Esophagus mucosa (tissue), 1 donor: ENCODE data around the gene ASIC4. TPM values are rescaled to one million over a fixed set of nuclear protein-coding genes. Genes with fewer than 3 reads are reported as not detected.

Experiments used
- ATAC-seq: fragments of 200-7000 bp; cut with Tn5 transposase; one replicate; pipeline ENCODE4 v1.9.1; 2020
- total RNA-seq: library from RNA; stranded (reverse); gene quantifications from one replicate; pipeline ENCODE4 v1.2.4, GENCODE V29; 2023
- donor health status: DM: yes; HTN: yes; CAD: no.

ASIC4 gene
- total RNA-seq, 1 donor from 2014 or later = not detected

- no peak for ATAC-seq
Measured at GRCh38 chr2:219516888-219517287, 2.6 kb downstream of the ASIC4 start.

- ATAC-seq = no peak
Measured at GRCh38 chr2:219517954-219518778, 3.9 kb downstream of the ASIC4 start.

- no peak for ATAC-seq
Measured at GRCh38 chr2:219519526-219519916, 5.2 kb downstream of the ASIC4 start.

GRCh38 chr2:219520079-219520478, 5.8 kb downstream of the ASIC4 start:
- no peak for ATAC-seq

- no peak for ATAC-seq
Measured at GRCh38 chr2:219521066-219521880, 7.0 kb downstream of the ASIC4 start.

GRCh38 chr2:219522111-219523030, 8.1 kb downstream of the ASIC4 start:
- ATAC-seq = peak; percentile 66

GRCh38 chr2:219523031-219523671, 8.9 kb downstream of the ASIC4 start:
- ATAC-seq = no peak

- ATAC-seq = no peak
Measured at GRCh38 chr2:219524817-219525216, 10.5 kb downstream of the ASIC4 start.

- no peak for ATAC-seq
Measured at GRCh38 chr2:219525533-219526232, 11.4 kb downstream of the ASIC4 start.

- no peak for ATAC-seq
Measured at GRCh38 chr2:219526320-219527075, 12.2 kb downstream of the ASIC4 start.

GRCh38 chr2:219527076-219527394, 12.8 kb downstream of the ASIC4 start:
- no peak for ATAC-seq

- no peak for ATAC-seq
Measured at GRCh38 chr2:219527472-219527871, 13.2 kb downstream of the ASIC4 start.

- peak; percentile 88 for ATAC-seq
Measured at GRCh38 chr2:219530048-219530963, 16.0 kb downstream of the ASIC4 start.

- ATAC-seq = no peak
Measured at GRCh38 chr2:219531639-219532377, 17.5 kb downstream of the ASIC4 start.

GRCh38 chr2:219532378-219532649, 18.0 kb downstream of the ASIC4 start:
- no peak for ATAC-seq

GRCh38 chr2:219533930-219534661, 19.8 kb downstream of the ASIC4 start:
- ATAC-seq = no peak

- no peak for ATAC-seq
Measured at GRCh38 chr2:219536425-219536824, 22.1 kb downstream of the ASIC4 start.

- ATAC-seq = no peak
Measured at GRCh38 chr2:219536967-219537366, 22.7 kb downstream of the ASIC4 start.
